ENCODE data around the gene ATP6V1G3. TPM values are rescaled to one million over a fixed set of nuclear protein-coding genes. Genes with fewer than 3 reads are reported as not detected.

The ATP6V1G3 gene
- total RNA-seq, 2 donors from 2014 or later: not detected

DNA sequence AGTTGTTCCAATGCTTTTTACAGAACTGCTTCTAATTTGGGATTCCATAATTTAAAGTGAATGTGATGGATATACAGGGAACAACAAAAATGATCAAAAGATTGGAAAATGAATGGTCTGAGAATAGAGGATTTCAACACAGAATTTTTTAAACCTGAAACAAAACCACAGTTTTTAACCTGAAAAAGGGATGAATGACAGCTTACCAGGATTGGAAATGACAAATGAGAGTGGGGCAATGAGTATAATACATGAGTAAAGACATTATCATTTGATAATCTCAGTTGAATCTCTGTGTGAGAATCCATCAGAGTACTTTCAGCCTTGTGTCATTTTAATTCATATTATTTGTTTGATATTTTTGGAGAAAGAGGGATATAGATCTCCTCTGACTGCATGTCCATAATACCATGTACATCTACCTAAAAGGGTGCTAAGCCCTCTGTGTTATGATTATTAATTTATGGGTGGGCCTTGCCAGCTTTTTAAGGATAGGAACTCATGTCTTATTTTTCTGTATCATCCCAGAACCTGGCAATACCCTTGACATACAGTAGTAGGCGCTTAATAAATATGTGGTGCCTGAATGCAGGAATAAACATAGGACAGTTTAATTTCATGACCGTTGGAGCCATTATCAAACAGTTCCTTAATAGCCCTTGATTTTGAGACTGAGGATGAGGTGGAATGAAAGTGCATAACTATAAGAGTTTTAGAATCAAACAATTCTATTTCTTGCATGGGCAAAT lies 12.4 kb upstream of the ATP6V1G3 start:
- no peak overlapping the region for H3K4me3 ChIP-seq
- intact Hi-C loops (cut with DNase I): no loop called here
- DNase-seq (no peak), ATAC-seq (no peak)
- no peak overlapping the region for H3K27ac ChIP-seq
- H3K9me3 ChIP-seq: no peaks in the 10 kb centered on the region
- no peaks in the 10 kb centered on the region for H3K27me3 ChIP-seq
- WGBS, 2 donors: 79 to 91% methylated on average over 2 of the region's 2 CpGs
- no peaks in the 10 kb centered on the region for H3K36me3 ChIP-seq (replicated peaks in 1 of 2; ENCODE audit: insufficient read depth in 1 of 2, low read depth in 2 of 2)
- TF ChIP-seq, protein P1, sequence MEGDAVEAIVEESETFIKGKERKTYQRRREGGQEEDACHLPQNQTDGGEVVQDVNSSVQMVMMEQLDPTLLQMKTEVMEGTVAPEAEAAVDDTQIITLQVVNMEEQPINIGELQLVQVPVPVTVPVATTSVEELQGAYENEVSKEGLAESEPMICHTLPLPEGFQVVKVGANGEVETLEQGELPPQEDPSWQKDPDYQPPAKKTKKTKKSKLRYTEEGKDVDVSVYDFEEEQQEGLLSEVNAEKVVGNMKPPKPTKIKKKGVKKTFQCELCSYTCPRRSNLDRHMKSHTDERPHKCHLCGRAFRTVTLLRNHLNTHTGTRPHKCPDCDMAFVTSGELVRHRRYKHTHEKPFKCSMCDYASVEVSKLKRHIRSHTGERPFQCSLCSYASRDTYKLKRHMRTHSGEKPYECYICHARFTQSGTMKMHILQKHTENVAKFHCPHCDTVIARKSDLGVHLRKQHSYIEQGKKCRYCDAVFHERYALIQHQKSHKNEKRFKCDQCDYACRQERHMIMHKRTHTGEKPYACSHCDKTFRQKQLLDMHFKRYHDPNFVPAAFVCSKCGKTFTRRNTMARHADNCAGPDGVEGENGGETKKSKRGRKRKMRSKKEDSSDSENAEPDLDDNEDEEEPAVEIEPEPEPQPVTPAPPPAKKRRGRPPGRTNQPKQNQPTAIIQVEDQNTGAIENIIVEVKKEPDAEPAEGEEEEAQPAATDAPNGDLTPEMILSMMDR (IDR thresholded peaks at IDR 0.05): no peak
- TF ChIP-seq POLR2A (IDR thresholded peaks at IDR 0.05): no peak
- H3K4me1 ChIP-seq: no peaks in the 10 kb centered on the region

DNA sequence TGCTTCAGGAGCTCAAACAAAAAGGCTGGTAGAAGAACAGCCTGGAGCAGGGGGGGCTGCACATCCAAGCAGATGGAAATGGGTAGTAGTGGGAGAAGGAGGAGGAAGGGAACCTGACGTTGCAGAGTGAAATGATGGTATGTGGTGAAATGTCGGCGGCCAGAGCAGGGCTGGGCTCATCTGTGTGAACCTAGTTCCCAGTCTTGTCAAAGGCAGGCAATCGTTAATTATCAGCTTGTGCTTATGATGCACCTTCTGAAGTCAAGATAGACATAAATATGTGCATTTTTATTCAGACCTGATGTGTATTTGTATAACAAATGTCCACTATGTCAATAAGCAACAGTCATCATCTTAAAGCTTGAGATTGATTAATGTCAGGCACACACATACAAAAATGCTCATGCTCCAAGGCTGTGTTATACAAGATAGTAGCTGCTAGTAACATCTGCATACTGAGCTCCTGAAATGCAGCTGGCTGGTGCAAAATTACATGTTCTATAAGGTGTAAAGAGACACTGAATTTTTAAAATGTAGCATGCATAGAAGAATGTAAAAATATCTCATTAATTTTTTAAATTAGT lies 10.6 kb upstream of the ATP6V1G3 start:
- intact Hi-C loops (cut with DNase I): no loop called here
- H3K9me3 ChIP-seq: no peaks in the 10 kb centered on the region
- WGBS, 2 donors: 49% methylated on average over 4 of the region's 4 CpGs
- no peaks in the 10 kb centered on the region for H3K36me3 ChIP-seq (replicated peaks in 1 of 2; ENCODE audit: insufficient read depth in 1 of 2, low read depth in 2 of 2)
- no peaks in the 10 kb centered on the region for H3K27me3 ChIP-seq
- TF ChIP-seq, protein P1 (IDR thresholded peaks at IDR 0.05): no peak
- TF ChIP-seq POLR2A (IDR thresholded peaks at IDR 0.05): no peak
- DNase-seq (no peak), ATAC-seq (no peak)
- H3K27ac ChIP-seq: no peak overlapping the region
- no peaks in the 10 kb centered on the region for H3K4me1 ChIP-seq
- H3K4me3 ChIP-seq: no peak overlapping the region

DNA sequence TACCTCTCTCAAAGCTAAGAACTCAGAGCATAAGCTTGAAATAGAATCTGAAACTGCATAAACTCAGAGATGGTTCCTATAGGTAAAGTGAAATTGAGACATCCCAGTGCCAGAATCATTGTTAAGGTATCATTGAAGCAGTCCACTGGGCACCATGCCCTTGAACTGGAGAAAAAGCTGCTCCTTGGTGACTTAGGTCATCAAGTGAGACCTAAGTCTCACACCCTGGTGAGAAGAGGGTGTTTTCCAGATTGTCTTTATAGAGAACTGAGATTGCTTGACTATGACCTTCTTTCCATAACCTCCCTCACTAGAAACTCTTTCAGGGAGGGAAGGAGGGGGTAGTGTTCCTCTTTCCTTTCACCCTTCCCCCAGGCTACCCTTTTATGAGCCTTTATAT lies 9.4 kb upstream of the ATP6V1G3 start:
- intact Hi-C loops (cut with DNase I): no loop called here
- no peak for ATAC-seq

DNA sequence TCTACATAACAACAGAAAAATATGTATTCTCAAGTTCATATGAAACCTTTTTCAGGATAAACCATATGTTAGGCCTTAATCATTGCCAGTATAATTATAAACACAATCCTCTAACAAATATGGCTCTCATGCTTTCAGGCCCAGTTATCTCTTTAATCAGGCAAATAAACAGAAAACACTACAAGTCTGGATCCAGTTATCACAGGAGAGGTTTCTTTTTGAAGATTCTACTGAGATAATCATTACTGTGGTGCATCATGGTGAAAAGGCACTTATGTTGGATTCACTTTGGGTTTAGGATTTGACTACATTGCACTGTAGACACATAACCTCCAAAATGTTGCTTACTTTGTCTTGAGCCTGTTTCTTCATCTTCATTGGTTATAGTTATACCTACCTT lies 8.4 kb upstream of the ATP6V1G3 start:
- ATAC-seq: no peak
- Histone ChIP-seq H3K4me1 (no peaks in the 10 kb centered on the region), H3K36me3 (replicated peaks in 1 of 2; ENCODE audit: insufficient read depth in 1 of 2, low read depth in 2 of 2) (no peaks in the 10 kb centered on the region), H3K4me3 (no peak overlapping the region), H3K9me3 (no peaks in the 10 kb centered on the region), H3K27ac (no peak overlapping the region), H3K27me3 (no peaks in the 10 kb centered on the region)
- TF ChIP-seq, protein P1 (IDR thresholded peaks at IDR 0.05): no peak
- no peak for TF ChIP-seq POLR2A (IDR thresholded peaks at IDR 0.05)
- intact Hi-C loops (cut with DNase I): no loop called here
- no peak for DNase-seq

More for the DNA sequence above, 9.4 kb upstream of the ATP6V1G3 start:
- no peaks in the 10 kb centered on the region for H3K27me3 ChIP-seq
- H3K9me3 ChIP-seq: no peaks in the 10 kb centered on the region
- no peak overlapping the region for H3K4me3 ChIP-seq
- TF ChIP-seq POLR2A (IDR thresholded peaks at IDR 0.05): no peak
- TF ChIP-seq, protein P1 (IDR thresholded peaks at IDR 0.05): no peak
- DNase-seq: no peak
- H3K36me3 ChIP-seq (replicated peaks in 1 of 2; ENCODE audit: insufficient read depth in 1 of 2, low read depth in 2 of 2): no peaks in the 10 kb centered on the region
- no peaks in the 10 kb centered on the region for H3K4me1 ChIP-seq
- H3K27ac ChIP-seq: no peak overlapping the region

DNA sequence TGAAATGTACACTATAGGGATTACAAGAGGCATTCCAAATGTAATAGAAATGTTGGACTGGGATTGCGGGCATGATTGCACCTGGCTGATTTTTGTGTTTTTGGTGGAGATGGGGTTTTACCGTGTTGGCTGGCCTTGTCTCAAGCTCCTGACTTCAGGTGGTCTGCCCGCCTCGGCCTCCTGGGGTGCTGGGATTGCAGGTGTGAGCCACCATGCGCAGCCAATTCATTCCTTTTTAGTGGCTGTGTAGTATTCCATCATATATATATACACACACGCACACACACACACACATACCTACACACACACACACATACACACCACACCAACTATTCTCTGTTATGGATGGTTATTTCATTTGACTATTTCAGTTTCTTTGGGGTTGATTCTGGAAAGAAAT lies 4.7 kb upstream of the ATP6V1G3 start:
- DNase-seq: no peak

More for the DNA sequence above, 4.7 kb upstream of the ATP6V1G3 start:
- no peaks in the 10 kb centered on the region for H3K27me3 ChIP-seq
- 93 to 95% methylated on average over 6 of the region's 6 CpGs for WGBS, 2 donors
- no peak for ATAC-seq
- H3K9me3 ChIP-seq: no peaks in the 10 kb centered on the region
- no peaks in the 10 kb centered on the region for H3K4me1 ChIP-seq
- no peak overlapping the region for H3K27ac ChIP-seq
- no peaks in the 10 kb centered on the region for H3K36me3 ChIP-seq (replicated peaks in 1 of 2; ENCODE audit: insufficient read depth in 1 of 2, low read depth in 2 of 2)
- H3K4me3 ChIP-seq: no peak overlapping the region
- TF ChIP-seq POLR2A (IDR thresholded peaks at IDR 0.05): no peak
- intact Hi-C loops (cut with DNase I): no loop called here

Data from body of pancreas (tissue), 4 donors.